HUES48 (cell line): Measurements from ENCODE around the gene TPST1.

Source experiments
- H3K27ac ChIP-seq: one replicate; pipeline ENCODE4 v1.7.0; 2013; ENCODE audit warnings: low read depth, low read length, inconsistent platforms
- H3K27me3 ChIP-seq: 2 replicates; pipeline ENCODE4 v1.6.1; 2013; ENCODE audit warnings: mild to moderate bottlenecking, low read length; ENCODE audit not compliant: control insufficient read depth, insufficient read depth
- H3K36me3 ChIP-seq: 2 replicates; pipeline ENCODE4 v1.6.1; 2013; ENCODE audit warnings: low read length; ENCODE audit not compliant: control insufficient read depth, insufficient read depth
- H3K4me1 ChIP-seq: 2 replicates; pipeline ENCODE4 v1.6.1; 2013; ENCODE audit warnings: mild to moderate bottlenecking, low read length; ENCODE audit not compliant: control insufficient read depth, insufficient read depth
- H3K4me3 ChIP-seq: 2 replicates; pipeline ENCODE4 v1.5.1; 2013; ENCODE audit warnings: mild to moderate bottlenecking, low read depth, low read length
- H3K9ac ChIP-seq: 2 replicates; pipeline ENCODE4 v1.6.1; 2013; ENCODE audit warnings: mild to moderate bottlenecking, low read depth, low read length, moderate library complexity
- H3K9me3 ChIP-seq: 2 replicates; pipeline ENCODE4 v1.6.1; 2013; ENCODE audit warnings: low read length; ENCODE audit not compliant: control insufficient read depth, insufficient read depth

TPST1 gene

GRCh38 chr7:66296001-66296521 is 90.9 kb downstream of the TPST1 start:
- Histone ChIP-seq H3K27me3 (no peaks in the 10 kb centered on the region), H3K27ac (no peak overlapping the region), H3K9me3 (0 out of 2 replicates have a peak, but pooled peaks cover 12% of the 10 kb centered on the region), H3K4me1 (no peaks in the 10 kb centered on the region), H3K4me3 (no peak overlapping the region), H3K9ac (no peak overlapping the region), H3K36me3 (no peaks in the 10 kb centered on the region)

GRCh38 chr7:66296557-66296956 is 91.4 kb downstream of the TPST1 start:
- no peaks in the 10 kb centered on the region for H3K27me3 ChIP-seq
- H3K4me1 ChIP-seq: peaks cover 5% of the 10 kb centered on the region
- H3K36me3 ChIP-seq: no peaks in the 10 kb centered on the region
- no peak overlapping the region for H3K4me3 ChIP-seq
- no peak overlapping the region for H3K27ac ChIP-seq
- 0 out of 2 replicates have a peak, but pooled peaks cover 12% of the 10 kb centered on the region for H3K9me3 ChIP-seq
- H3K9ac ChIP-seq: no peak overlapping the region

DNA sequence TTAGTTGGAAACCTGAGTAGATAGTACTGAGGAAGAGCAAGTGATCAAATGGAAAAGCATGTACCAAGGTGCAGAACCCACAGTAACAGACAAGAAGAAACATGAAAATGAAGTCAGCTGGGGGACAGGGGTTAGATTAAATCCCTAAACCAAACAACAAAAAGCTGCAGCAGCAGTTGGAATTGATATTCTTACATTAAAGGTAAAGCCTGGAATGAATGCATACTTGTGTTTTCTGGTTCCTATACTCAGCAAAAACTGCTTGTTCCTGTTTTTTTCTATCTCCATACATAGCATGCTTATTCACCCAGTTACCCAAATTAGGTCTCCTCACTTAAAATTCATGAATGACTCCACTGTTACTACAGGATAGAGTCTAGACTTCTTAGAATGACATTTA is 92.4 kb downstream of the TPST1 start:
- Histone ChIP-seq H3K4me1 (peaks cover 15% of the 10 kb centered on the region), H3K4me3 (no peak overlapping the region), H3K36me3 (no peaks in the 10 kb centered on the region), H3K27ac (no peak overlapping the region), H3K9me3 (0 out of 2 replicates have a peak, but pooled peaks cover 12% of the 10 kb centered on the region), H3K9ac (no peak overlapping the region), H3K27me3 (no peaks in the 10 kb centered on the region)

DNA sequence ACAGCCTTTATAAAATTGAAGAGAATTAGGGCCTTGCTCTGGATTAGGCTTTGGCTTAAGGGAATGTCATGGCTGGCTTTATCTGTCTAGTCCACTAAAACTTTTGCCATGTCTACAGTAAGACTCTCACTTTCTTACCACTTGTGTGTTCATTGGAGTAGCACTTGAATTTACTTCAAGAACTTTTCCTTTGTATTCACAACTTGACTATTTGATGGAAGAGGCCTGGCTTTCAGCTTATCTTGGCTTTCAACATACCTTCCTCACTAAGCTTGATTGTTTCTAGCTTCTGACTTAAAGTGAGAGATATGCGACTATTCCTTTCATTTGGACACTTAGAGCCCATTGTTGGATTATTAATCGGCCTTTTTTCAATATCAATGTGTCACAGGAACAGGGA is 96.1 kb downstream of the TPST1 start:
- Histone ChIP-seq H3K9ac (no peak overlapping the region), H3K9me3 (0 out of 2 replicates have a peak, but pooled peaks cover 9% of the 10 kb centered on the region), H3K36me3 (no peaks in the 10 kb centered on the region), H3K4me3 (no peak overlapping the region), H3K27ac (no peak overlapping the region), H3K27me3 (no peaks in the 10 kb centered on the region), H3K4me1 (peaks cover 20% of the 10 kb centered on the region)

DNA sequence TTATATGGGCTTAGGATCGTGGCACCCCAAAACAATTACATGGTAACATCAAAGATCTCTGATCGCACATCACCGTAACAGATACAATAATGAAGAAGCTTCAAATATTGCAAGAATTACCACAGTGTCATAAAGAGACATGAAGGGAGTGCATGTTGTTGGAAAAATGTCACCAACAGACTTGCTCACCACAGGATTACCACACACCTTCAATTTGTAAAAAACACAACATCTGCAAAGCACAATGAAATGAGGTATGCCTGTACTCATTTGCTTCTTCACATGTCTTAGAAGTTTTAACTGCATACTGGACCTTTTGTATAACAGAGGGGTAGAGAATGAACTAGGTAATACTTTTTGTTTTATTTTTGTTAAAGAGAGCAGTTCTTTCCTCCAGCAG is 96.6 kb downstream of the TPST1 start:
- H3K4me1 ChIP-seq: peaks cover 20% of the 10 kb centered on the region

GRCh38 chr7:66303454-66304155 is 98.5 kb downstream of the TPST1 start:
- no peak overlapping the region for H3K27ac ChIP-seq

More for the DNA sequence above, 96.6 kb downstream of the TPST1 start:
- Histone ChIP-seq H3K4me3 (no peak overlapping the region), H3K9me3 (0 out of 2 replicates have a peak, but pooled peaks cover 9% of the 10 kb centered on the region), H3K27ac (no peak overlapping the region), H3K36me3 (no peaks in the 10 kb centered on the region), H3K27me3 (no peaks in the 10 kb centered on the region), H3K9ac (no peak overlapping the region)

DNA sequence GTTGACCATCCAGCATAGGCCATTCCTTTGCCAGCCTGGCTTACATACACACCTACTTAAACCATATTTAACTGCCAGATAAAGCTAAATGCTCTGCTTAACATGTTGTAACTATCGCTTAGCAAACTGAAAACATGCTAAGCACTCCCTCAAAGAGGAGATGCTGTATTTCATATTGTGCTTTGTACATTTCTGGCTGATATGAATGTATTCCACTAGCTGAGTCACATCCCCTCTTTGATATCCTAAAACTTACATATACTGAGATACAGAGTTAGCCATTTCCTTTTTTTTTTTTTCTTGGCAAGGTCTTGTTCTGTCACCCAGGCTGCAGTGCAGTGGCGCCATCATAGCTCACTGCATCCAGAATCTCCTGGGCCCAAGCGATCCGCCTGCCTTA is 99.4 kb downstream of the TPST1 start:
- H3K27me3 ChIP-seq: no peaks in the 10 kb centered on the region
- peaks cover 20% of the 10 kb centered on the region for H3K4me1 ChIP-seq
- no peak overlapping the region for H3K4me3 ChIP-seq
- H3K9me3 ChIP-seq: no peaks in the 10 kb centered on the region
- no peak overlapping the region for H3K9ac ChIP-seq
- no peaks in the 10 kb centered on the region for H3K36me3 ChIP-seq
- H3K27ac ChIP-seq: no peak overlapping the region

More at GRCh38 chr7:66303454-66304155, 98.5 kb downstream of the TPST1 start:
- no peaks in the 10 kb centered on the region for H3K27me3 ChIP-seq
- H3K4me3 ChIP-seq: no peak overlapping the region
- H3K4me1 ChIP-seq: peaks cover 20% of the 10 kb centered on the region
- H3K9me3 ChIP-seq: no peaks in the 10 kb centered on the region
- no peaks in the 10 kb centered on the region for H3K36me3 ChIP-seq
- H3K9ac ChIP-seq: no peak overlapping the region

GRCh38 chr7:66306243-66306642 is 101.1 kb downstream of the TPST1 start:
- Histone ChIP-seq H3K4me1 (peaks cover 19% of the 10 kb centered on the region), H3K36me3 (no peaks in the 10 kb centered on the region), H3K27ac (no peak overlapping the region), H3K27me3 (no peaks in the 10 kb centered on the region), H3K9ac (no peak overlapping the region), H3K4me3 (no peak overlapping the region), H3K9me3 (no peaks in the 10 kb centered on the region)

DNA sequence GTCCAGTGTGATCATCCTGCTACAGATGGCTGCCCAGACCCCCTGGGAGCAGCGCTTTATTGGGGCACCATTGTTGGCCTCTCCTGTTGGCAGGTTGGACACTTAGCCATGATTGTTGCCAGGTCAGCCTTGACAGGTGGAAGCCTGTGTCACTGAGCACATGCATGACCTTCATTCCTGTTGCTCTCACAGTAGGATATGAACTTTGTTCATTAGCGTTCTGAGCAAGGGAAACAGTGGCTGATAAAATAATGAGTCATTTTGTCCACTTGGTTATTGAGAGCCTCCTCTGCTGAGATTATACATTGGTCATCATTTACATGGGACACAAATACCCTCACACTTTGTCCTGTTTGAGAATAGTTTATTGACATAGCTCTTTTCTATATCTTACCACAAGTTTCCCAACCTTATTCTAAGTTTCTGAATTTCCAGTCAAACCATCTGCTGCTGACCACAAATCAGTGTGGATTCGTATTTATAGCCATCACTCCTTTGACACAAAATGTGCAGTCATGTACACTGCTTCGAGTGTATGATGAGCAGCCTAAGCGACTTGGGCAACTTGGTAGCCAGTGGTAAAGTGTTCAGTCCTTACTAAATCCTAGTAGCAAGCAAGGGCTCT is 102.6 kb downstream of the TPST1 start:
- H3K27ac ChIP-seq: no peak overlapping the region
- no peaks in the 10 kb centered on the region for H3K9me3 ChIP-seq
- H3K4me1 ChIP-seq: peaks cover 5% of the 10 kb centered on the region; the same call in 1 of the 2 replicates
- H3K36me3 ChIP-seq: no peaks in the 10 kb centered on the region
- H3K9ac ChIP-seq: no peak overlapping the region
- H3K27me3 ChIP-seq: no peaks in the 10 kb centered on the region
- no peak overlapping the region for H3K4me3 ChIP-seq

DNA sequence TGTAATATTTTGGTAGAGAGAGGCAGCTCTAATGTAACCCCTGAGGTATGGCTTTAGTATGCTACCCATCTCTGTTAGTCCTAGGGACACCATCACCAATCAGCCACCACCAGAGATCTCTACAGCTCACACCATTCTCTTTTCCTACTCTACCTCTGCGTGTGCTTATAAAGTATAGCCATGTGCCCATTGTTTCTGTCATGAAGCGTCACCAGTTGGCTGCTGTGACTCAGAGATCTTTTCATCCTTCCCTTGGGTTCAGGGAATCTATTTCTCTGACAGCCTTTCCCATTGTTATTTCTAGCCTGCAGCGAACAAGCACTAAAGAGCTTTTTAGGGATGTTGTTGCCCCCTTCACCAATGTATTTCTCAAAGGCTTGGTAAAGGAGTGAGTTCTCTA is 103.3 kb downstream of the TPST1 start:
- Histone ChIP-seq H3K9ac (no peak overlapping the region), H3K27ac (no peak overlapping the region), H3K9me3 (no peaks in the 10 kb centered on the region), H3K4me1 (no peaks in the 10 kb centered on the region), H3K36me3 (no peaks in the 10 kb centered on the region), H3K4me3 (no peak overlapping the region), H3K27me3 (no peaks in the 10 kb centered on the region)

DNA sequence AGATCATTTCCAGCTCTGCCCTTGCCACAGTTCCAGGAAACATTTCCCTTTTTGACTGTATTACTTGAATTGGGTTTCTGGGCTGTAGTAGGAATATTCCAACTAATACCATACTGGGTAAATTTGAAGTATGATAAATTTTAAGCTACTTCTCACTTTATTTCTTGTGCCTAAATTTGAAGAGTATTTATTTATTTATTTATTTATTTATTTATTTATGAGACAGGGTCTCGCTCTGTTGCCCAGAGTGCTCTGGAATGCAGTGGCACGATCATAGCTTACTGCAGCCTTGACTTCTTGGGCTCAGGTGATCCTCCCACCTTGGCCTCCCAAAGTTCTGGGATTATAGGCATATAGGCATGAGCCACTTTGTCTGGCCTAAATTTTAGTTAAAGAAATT is 105.5 kb downstream of the TPST1 start:
- Histone ChIP-seq H3K4me3 (no peak overlapping the region), H3K36me3 (no peaks in the 10 kb centered on the region), H3K27ac (no peak overlapping the region), H3K9ac (no peak overlapping the region), H3K4me1 (peaks cover 9% of the 10 kb centered on the region), H3K9me3 (no peaks in the 10 kb centered on the region), H3K27me3 (no peaks in the 10 kb centered on the region)
